Vagina (tissue), 2 donors: ENCODE measurements around the gene SLC48A1.

Experiments
- CTCF ChIP-seq, 3 experiments: fragments of 450-650 bp in 2 of 3; fragments of 200-600 bp in 1 of 3; sonication (generic) in 1 of 3; IDR thresholded peaks; one replicate each; pipeline ENCODE4 v1.5.1; 2017 to 2019; ENCODE audit warnings: antibody characterized with exemption in 3 of 3, mild to moderate bottlenecking in 2 of 3, moderate library complexity in 2 of 3
- POLR2A ChIP-seq, 2 donors: fragments of 450-650 bp; IDR thresholded peaks; one replicate each; pipeline ENCODE4 v1.6.1; 2017; ENCODE audit warnings: antibody characterized with exemption in 2 of 2, mild to moderate bottlenecking in 2 of 2, moderate library complexity in 2 of 2

- TF ChIP-seq CTCF (IDR thresholded peaks at IDR 0.05), result no peak
- TF ChIP-seq POLR2A (IDR thresholded peaks at IDR 0.05), result no peak
These were observed 981 bp downstream of the SLC48A1 start for GRCh38 chr12:47773858-47774580.
